GM18951 (cell line): ENCODE measurements around the gene TNNC2.
"Not testable (repeated sequence)": the region's sequence is repeated elsewhere in the genome, so short reads cannot be mapped to it uniquely, and the experiment has no call there.

Experiments used
- POLR2A ChIP-seq: IDR thresholded peaks from 4 replicates; pipeline ENCODE4 v1.6.1; 2011; ENCODE audit warnings: mild to moderate bottlenecking; ENCODE audit not compliant: insufficient read length, insufficient read depth; ENCODE audit errors: extremely low read depth
- in situ Hi-C: fragments of 300-500 bp; cut with MboI; formaldehyde crosslinking; loops from one replicate; pipeline ENCODE4 v1.12.0; 2022; ENCODE audit warnings: low sequenced_read_pairs, mixed read lengths, inconsistent platforms; ENCODE audit not compliant: unreplicated experiment

Gene TNNC2

DNA sequence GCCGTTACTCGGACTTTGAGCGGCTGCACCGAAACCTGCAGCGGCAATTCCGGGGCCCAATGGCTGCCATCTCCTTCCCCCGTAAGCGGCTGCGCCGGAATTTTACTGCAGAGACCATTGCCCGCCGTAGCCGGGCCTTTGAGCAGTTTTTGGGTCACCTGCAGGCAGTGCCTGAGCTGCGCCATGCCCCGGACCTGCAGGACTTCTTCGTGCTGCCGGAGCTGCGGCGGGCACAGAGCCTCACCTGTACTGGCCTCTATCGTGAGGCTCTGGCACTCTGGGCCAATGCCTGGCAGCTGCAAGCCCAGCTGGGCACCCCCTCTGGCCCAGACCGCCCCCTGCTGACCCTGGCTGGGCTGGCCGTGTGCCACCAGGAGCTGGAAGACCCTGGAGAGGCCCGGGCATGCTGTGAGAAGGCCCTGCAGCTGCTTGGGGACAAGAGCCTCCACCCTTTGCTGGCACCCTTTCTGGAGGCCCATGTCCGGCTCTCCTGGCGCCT is 13.6 kb upstream of the TNNC2 start:
- in situ Hi-C loops, result no loop called here
- TF ChIP-seq POLR2A, result no peak

GRCh38 chr20:45836841-45837240 is 9.7 kb upstream of the TNNC2 start:
- in situ Hi-C loops, result no loop called here
- no peak for TF ChIP-seq POLR2A

GRCh38 chr20:45835825-45836224 is 8.7 kb upstream of the TNNC2 start:
- TF ChIP-seq POLR2A, result no peak
- in situ Hi-C loops, result no loop called here

GRCh38 chr20:45835329-45835765 is 8.2 kb upstream of the TNNC2 start:
- TF ChIP-seq POLR2A, result no peak
- in situ Hi-C loops, result no loop called here

- no peak for TF ChIP-seq POLR2A
- in situ Hi-C loops, result no loop called here
These were observed 7.7 kb upstream of the TNNC2 start for GRCh38 chr20:45834797-45835161.

- in situ Hi-C loops, result no loop called here
These were observed 7.0 kb upstream of the TNNC2 start for GRCh38 chr20:45833883-45834796.

DNA sequence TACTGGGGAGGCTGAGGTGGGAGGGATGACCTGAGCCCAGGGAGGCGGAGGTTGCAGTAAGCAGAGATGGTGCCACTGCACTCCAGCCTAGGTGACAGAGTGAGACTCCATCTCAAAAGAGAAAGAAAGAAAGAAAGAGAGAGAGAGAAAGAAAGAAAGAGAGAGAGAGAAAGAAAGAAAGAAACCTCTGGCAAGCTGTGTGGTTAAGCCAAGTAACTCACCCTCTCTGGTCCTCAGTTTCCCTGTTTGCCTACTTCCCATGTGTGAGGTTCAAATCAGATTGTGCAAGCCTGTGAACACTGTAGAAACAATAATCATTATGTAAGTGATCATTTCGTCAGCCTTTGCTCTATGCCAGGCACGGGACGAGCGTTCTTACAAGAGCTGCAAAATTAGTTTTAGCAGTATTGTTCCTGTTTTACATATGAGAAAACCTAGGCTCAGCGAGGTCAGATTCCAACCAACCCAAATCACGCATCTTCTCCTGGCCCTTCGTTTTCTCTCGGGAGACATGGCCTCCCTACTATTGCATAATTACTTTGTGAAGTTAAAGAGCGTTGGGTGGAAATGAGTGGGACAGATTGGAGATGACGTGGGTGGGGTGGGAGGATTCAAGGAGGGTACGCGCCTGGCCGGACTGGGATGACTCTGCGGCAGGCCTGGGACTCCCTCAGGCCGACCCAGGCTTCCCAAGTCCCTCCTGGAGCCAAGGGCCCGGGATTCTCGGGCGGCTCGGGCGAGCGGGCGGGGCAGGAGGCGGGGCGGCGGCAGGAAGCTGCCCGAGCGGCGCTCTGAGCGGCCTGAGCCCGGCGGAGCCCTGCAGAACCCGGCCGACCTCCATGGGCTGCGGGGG is 6.1 kb upstream of the TNNC2 start, which contains the start of gene SNX21:
SNX21 (plus strand) TSS at position 770 of the 853 bp plus-strand sequence. CDS start 121 bp downstream, outside the sequence.
- in situ Hi-C loops, result no loop called here
- no peak for TF ChIP-seq POLR2A

More at GRCh38 chr20:45833883-45834796, 7.0 kb upstream of the TNNC2 start:
- TF ChIP-seq POLR2A, result no peak

DNA sequence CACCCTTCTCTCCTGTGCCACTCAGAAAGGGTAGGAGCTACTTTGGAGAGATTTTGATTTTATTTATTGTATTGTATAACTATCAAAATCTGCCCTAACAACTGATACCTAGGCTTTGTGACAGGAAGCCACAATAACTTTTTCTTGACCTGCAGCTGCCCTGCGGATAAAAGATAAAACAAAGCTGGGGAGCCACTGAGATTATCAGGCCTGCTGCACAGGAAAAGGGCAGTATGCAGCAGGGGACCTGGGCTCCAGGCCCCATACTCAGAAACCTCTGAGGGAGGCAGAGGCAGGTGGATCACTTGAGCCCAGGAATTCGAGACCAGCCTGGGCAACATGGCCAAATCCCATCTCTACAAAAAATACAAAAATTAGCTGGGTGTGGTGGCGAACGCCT is 5.5 kb upstream of the TNNC2 start:
- in situ Hi-C loops, result no loop called here
- no peak for TF ChIP-seq POLR2A

DNA sequence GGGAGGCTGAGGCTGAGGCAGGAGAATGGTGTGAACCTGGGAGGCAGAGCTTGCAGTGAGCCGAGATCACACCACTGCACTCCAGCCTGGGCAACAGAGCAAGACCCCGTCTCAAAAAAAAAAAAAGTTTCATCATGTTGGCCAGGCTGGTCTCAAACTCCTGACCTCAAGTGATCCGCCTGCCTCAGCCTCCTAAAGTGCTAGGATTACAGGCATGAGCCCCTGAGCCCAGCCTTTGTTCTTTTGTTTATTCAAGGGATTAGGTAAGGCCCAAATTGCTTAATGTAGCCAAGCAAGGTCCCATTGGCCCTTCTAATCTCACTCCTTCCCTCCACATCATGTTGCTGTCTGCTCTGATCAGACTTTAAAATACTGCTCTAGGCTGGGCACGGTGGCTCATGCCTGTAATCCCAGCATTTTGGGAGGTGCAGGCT is 2.6 kb upstream of the TNNC2 start:
- in situ Hi-C loops, result not testable (repeated sequence)

GRCh38 chr20:45828589-45828988 is 1.5 kb upstream of the TNNC2 start:
- in situ Hi-C loops, result no loop called here

GRCh38 chr20:45827712-45828111 is 600 bp upstream of the TNNC2 start:
- no peak for TF ChIP-seq POLR2A
- in situ Hi-C loops, result no loop called here

More at GRCh38 chr20:45828589-45828988, 1.5 kb upstream of the TNNC2 start:
- TF ChIP-seq POLR2A, result no peak

- in situ Hi-C loops, result no loop called here
- no peak for TF ChIP-seq POLR2A
These were observed 612 bp downstream of the TNNC2 start for GRCh38 chr20:45826381-45827019.
